HG02884 (cell line): ENCODE data around the gene TAS2R14.

Experiments
- ATAC-seq: cut with Tn5 transposase; IDR thresholded peaks from one replicate; pipeline ENCODE4 v1.9.1; 2021; ENCODE audit warnings: mild to moderate bottlenecking, moderate library complexity; ENCODE audit not compliant: unreplicated experiment

TAS2R14 gene

DNA sequence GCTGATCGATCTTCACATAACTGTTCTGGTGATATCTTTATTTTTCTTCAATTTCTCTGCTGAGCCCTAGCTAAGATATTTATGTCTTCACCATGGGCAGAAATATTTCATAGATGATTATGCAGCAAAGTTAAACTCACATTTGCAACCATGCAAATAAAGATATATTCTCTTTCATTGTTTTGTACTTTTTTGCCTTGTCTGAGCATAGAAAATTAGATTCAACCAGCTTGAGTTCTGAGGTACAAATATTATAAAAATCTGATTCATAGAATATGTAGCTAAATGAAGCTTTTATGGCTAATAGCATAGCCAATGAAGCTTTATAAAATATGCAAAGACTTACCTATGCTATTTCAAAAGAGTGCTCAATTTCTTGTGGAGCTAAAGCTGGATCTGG is 29.6 kb downstream of the TAS2R14 start, which contains the start of gene TAS2R13:
Gene TAS2R13 (minus strand): TSS at position 101 of the 400 bp plus-strand sequence. CDS start 264 bp downstream, outside the sequence.
- ATAC-seq, result no peak

DNA sequence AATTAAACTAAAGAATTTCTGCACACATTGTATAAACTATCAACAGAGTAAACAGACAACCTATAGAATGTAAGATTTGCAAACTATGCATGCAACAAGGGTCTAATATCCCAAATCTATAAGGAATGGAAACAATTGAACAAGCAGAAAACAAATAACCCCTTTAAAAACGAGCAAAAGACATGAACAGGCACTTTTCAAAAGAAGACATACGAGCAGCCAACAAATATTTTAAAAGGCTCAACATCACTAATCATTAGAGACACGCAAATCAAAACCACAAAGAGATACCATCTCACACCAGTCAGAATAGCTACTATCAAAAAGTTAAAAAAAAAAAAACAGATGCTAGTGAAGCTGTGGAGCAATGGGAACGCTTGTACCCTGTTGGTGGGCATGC is 34.4 kb downstream of the TAS2R14 start:
- ATAC-seq, result no peak

DNA sequence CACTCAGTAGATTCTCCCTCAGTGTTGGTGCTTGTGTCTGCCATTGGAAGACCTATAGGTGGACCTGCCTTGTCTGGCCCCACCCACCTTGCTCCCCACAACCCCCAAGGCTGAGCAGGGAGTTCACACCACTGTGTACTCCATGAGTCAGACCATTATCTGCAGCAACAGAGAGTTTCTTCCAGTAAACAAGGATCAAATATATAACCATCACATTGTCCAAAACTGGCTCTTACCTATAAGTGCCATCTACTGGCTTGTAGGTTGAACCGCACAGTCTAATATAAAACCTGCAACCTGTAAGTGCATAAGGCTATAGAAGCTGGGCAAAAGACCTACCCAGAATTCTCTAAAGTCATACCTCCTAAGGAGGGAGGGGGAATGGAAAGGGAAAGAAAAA is 37.6 kb downstream of the TAS2R14 start:
- ATAC-seq, result no peak

DNA sequence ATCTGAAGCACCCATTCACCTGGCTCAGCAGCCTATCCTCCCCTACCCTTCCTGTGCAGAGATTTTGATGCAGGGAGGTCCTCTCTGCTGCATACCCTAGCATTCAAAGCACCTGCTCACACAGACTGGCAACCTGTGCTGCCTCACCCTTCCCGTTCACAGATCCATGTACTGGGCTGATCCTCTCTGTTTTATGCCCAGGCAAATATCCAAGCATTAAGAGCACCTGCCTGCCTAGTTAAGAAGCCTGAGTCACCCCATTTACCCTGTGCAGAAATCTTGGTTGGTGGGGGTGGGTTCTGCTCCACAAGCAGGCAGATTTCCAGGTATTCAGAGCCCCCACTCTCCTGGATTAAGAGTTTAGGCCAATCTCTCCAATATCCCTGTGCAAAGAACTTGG is 38.1 kb downstream of the TAS2R14 start:
- ATAC-seq, result no peak

DNA sequence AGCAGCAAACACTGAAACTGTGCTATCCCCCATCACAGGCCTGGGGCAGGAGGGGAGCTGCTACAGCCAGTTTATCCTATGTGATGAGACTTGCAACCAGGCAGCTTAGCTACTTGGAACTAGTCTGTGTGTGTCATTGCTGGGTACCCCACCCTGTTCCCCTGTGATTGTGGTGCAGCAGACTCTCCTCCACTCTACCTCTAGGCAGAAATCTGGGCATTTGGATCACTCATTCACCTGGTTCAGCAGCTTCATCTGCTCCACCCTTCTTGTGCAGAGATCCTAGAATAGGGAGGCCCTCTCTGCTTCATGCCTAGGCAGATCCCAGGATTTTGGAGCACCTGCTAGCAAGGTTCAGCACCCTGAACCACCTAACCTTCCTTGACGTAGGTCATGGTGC is 38.5 kb downstream of the TAS2R14 start:
- ATAC-seq, result no peak

DNA sequence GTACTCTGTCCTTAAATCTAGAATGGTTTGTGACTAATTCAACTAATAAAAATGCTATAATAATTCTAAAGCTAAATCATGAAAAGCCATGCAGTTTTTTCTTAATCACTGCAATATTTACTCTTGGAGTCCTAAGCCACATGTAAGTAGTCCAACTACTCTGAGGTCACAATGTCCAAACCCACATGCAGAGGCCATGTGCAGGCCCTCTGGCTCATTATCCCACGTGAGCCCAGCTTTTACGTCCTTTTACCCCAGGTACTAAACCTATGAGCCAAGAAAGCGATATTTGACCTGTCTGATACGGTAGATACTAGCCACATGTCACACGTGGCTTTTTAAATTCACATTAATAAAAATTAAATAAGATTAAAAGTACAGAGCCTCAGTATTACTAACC is 42.2 kb downstream of the TAS2R14 start:
- no peak for ATAC-seq

DNA sequence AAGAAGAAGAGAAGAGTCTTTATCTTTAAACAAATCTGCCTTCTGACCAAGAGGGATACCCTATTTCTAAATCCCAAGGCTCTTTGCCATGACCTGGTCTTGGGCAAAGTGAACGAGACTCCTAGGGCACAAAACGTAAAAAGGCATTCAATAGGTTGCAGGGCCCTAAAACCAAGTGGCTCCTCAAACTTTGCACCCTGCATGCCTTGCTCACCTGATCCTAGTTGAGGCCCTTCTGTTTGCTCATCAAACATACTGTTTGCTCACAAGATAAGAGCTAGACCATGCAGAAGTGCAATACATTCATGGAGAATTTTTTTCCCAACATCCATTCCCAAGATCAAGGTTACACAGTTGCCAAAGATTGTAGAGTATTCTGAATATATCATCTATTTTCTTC is 47.1 kb downstream of the TAS2R14 start:
- no peak for ATAC-seq

DNA sequence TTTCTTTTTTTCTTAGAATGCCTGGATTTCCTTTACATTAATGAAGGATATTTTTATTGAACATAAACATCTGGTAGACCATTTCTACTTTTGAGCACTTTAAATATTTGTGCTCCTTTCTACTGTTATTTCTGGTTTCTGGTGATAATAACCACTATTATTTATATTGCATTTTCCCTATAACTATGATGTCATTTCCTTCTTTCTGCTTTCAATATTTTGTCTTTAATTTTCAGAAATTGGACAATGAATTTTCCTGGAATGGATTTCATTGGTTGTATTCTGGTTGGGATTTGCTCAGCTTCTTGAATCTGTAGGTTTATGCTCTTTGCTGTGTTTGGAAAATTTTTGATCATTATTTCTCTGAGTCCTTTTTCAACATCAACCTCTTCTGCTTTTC is 49.8 kb downstream of the TAS2R14 start:
- ATAC-seq, result no peak
